Measurements from ENCODE around the gene MEIKIN. TPM values are rescaled to one million over a fixed set of nuclear protein-coding genes. Genes with fewer than 3 reads are reported as not detected.

Gene MEIKIN
- total and polyA plus RNA-seq, 4 donors: 0.42 to 0.51 TPM; not detected in 2

DNA sequence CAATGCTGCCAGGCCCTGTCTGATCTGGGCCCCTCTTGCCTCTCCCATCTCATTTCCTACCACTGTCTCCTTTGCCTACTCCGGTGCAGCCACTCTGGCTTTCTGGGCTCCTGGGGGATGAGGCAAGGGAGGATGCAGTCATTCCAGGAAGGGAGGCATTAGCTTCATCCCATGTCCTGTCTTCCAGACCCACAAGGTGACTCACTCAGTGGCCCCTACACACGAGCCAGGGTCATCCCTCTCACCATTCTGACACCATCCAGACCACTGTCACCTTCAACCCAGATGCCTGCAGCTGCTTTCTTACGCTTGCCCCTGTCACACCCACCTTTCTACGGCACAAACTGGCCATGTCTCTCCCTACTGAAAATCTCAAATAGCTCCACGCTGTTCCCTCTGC lies 46.9 kb upstream of the MEIKIN start:
- TF ChIP-seq, protein P1, sequence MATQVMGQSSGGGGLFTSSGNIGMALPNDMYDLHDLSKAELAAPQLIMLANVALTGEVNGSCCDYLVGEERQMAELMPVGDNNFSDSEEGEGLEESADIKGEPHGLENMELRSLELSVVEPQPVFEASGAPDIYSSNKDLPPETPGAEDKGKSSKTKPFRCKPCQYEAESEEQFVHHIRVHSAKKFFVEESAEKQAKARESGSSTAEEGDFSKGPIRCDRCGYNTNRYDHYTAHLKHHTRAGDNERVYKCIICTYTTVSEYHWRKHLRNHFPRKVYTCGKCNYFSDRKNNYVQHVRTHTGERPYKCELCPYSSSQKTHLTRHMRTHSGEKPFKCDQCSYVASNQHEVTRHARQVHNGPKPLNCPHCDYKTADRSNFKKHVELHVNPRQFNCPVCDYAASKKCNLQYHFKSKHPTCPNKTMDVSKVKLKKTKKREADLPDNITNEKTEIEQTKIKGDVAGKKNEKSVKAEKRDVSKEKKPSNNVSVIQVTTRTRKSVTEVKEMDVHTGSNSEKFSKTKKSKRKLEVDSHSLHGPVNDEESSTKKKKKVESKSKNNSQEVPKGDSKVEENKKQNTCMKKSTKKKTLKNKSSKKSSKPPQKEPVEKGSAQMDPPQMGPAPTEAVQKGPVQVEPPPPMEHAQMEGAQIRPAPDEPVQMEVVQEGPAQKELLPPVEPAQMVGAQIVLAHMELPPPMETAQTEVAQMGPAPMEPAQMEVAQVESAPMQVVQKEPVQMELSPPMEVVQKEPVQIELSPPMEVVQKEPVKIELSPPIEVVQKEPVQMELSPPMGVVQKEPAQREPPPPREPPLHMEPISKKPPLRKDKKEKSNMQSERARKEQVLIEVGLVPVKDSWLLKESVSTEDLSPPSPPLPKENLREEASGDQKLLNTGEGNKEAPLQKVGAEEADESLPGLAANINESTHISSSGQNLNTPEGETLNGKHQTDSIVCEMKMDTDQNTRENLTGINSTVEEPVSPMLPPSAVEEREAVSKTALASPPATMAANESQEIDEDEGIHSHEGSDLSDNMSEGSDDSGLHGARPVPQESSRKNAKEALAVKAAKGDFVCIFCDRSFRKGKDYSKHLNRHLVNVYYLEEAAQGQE (IDR thresholded peaks at IDR 0.05): no peak
- TF ChIP-seq ZBTB33 (IDR thresholded peaks at IDR 0.05) (no peak), NR2F2 (IDR thresholded peaks at IDR 0.05) (no peak), JUND (IDR thresholded peaks at IDR 0.05) (no peak), SP1 (IDR thresholded peaks at IDR 0.05) (no peak), GABPA (IDR thresholded peaks at IDR 0.05 in 1 of 2, conservative IDR thresholded peaks at IDR 0.05 in 1 of 2) (no peak), RAD21 (IDR thresholded peaks at IDR 0.05) (no peak)

GRCh38 chr5:131991593-131992324 lies 46.3 kb upstream of the MEIKIN start:
- H3K9ac ChIP-seq (ENCODE audit: low read depth in 1 of 2, low read length in 2 of 2): no peak overlapping the region
- DNase-seq (ENCODE audit: low spot score): no peak
- no peak overlapping the region for H3K4me3 ChIP-seq (ENCODE audit: low read depth in 1 of 3, low read length in 3 of 3)
- no peaks in the 10 kb centered on the region for H3K27me3 ChIP-seq (ENCODE audit: control insufficient read depth in 4 of 4, insufficient read depth in 4 of 4, low read length in 3 of 4)
- no peak overlapping the region for H3K27ac ChIP-seq (ENCODE audit: low read depth in 1 of 2, low read length in 2 of 2)
- no peaks in the 10 kb centered on the region for H3K36me3 ChIP-seq (ENCODE audit: control insufficient read depth in 4 of 4, insufficient read depth in 3 of 4, low read depth in 1 of 4, low read length in 3 of 4)
- TF ChIP-seq HNF4G (IDR thresholded peaks at IDR 0.05): no peak
- no peaks in the 10 kb centered on the region for H3K9me3 ChIP-seq (ENCODE audit: control insufficient read depth in 4 of 4, low read length in 3 of 4)
- H3K4me1 ChIP-seq (ENCODE audit: control insufficient read depth in 4 of 4, insufficient read depth in 4 of 4, low read length in 3 of 4): peaks cover 0 to 6% (median 5%) of the 10 kb centered on the region in 4 donors
- 72% methylated on average over 10 of the region's 10 CpGs for WGBS

More for the DNA sequence above, 46.9 kb upstream of the MEIKIN start:
- Histone ChIP-seq H3K9me3 (ENCODE audit: control insufficient read depth in 4 of 4, low read length in 3 of 4) (no peaks in the 10 kb centered on the region), H3K27ac (ENCODE audit: low read depth in 1 of 2, low read length in 2 of 2) (no peak overlapping the region), H3K27me3 (ENCODE audit: control insufficient read depth in 4 of 4, insufficient read depth in 4 of 4, low read length in 3 of 4) (no peaks in the 10 kb centered on the region), H3K36me3 (ENCODE audit: control insufficient read depth in 4 of 4, insufficient read depth in 3 of 4, low read depth in 1 of 4, low read length in 3 of 4) (no peaks in the 10 kb centered on the region), H3K4me3 (ENCODE audit: low read depth in 1 of 3, low read length in 3 of 3) (no peak overlapping the region), H3K4me1 (ENCODE audit: control insufficient read depth in 4 of 4, insufficient read depth in 4 of 4, low read length in 3 of 4) (peaks cover 3 to 12% (median 11%) of the 10 kb centered on the region in 4 donors), H3K9ac (ENCODE audit: low read depth in 1 of 2, low read length in 2 of 2) (no peak overlapping the region)
- WGBS: 85% methylated on average over 5 of the region's 5 CpGs
- DNase-seq (ENCODE audit: low spot score): no peak

DNA sequence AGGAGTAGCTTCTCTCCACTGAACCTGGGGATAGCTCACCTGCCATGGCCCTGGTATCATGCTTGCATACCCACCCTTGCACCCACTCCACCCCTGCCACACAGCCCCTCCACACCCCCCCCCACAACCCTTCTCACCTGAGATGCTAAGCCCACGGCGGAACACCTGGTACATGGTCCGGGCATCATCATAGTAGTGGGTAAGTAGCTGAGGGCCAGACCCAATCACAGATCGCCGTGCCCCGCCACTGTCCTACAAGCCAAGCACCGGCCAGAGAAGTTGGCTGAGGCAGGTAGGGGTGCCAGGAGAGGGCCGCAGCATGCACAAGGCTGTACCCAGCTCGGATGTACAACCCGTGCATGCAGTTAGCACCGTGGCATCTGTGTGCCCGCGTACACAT lies 45.3 kb upstream of the MEIKIN start:
- Histone ChIP-seq H3K4me1 (ENCODE audit: control insufficient read depth in 4 of 4, insufficient read depth in 4 of 4, low read length in 3 of 4) (no peaks in the 10 kb centered on the region), H3K27ac (ENCODE audit: low read depth in 1 of 2, low read length in 2 of 2) (no peak overlapping the region), H3K9me3 (ENCODE audit: control insufficient read depth in 4 of 4, low read length in 3 of 4) (no peaks in the 10 kb centered on the region), H3K27me3 (ENCODE audit: control insufficient read depth in 4 of 4, insufficient read depth in 4 of 4, low read length in 3 of 4) (no peaks in the 10 kb centered on the region), H3K9ac (ENCODE audit: low read depth in 1 of 2, low read length in 2 of 2) (no peak overlapping the region), H3K36me3 (ENCODE audit: control insufficient read depth in 4 of 4, insufficient read depth in 3 of 4, low read depth in 1 of 4, low read length in 3 of 4) (no peaks in the 10 kb centered on the region), H3K4me3 (ENCODE audit: low read depth in 1 of 3, low read length in 3 of 3) (no peak overlapping the region)
- DNase-seq (ENCODE audit: low spot score): no peak
- WGBS: 99% methylated on average over 13 of the region's 13 CpGs
- no peak for TF ChIP-seq FOXA1 (IDR thresholded peaks at IDR 0.05)
- TF ChIP-seq EGR1 (IDR thresholded peaks at IDR 0.05; ENCODE audit: low read depth in 2 of 2): no peak
